ENCODE data around the gene ARHGEF10L.

ARHGEF10L gene

GRCh38 chr1:17538428-17539117 is 925 bp upstream of the ARHGEF10L start (continued):
- no peak for TF ChIP-seq HIC1 (tag by site-specific recombination; IDR thresholded peaks at IDR 0.05)
- no peak for TF ChIP-seq ZNF169 (tag by site-specific recombination; IDR thresholded peaks at IDR 0.05)
- TF ChIP-seq ZNF18 (tag by site-specific recombination; IDR thresholded peaks at IDR 0.05) = no peak
- no peak for TF ChIP-seq ZNF580 (tag by site-specific recombination; IDR thresholded peaks at IDR 0.05)
- no peak for TF ChIP-seq ZNF76 (tag by site-specific recombination; IDR thresholded peaks at IDR 0.05; ENCODE audit: borderline replicate concordance, low read depth)
- no peak for TF ChIP-seq ZNF426 (tag by site-specific recombination; IDR thresholded peaks at IDR 0.05)
- no peak for TF ChIP-seq ZBTB20 (tag by site-specific recombination; IDR thresholded peaks at IDR 0.05)
- TF ChIP-seq ZNF140 (tag by site-specific recombination; IDR thresholded peaks at IDR 0.05) = no peak
- no peak for TF ChIP-seq ZNF473 (tag by site-specific recombination; IDR thresholded peaks at IDR 0.05)
- TF ChIP-seq ZBTB10 (tag by site-specific recombination; IDR thresholded peaks at IDR 0.05) = no peak
- no peak for TF ChIP-seq ZNF423 (tag by site-specific recombination; IDR thresholded peaks at IDR 0.05)
- TF ChIP-seq ZNF155 (tag by site-specific recombination; IDR thresholded peaks at IDR 0.05) = no peak
- no peak for TF ChIP-seq ZNF266 (tag by site-specific recombination; IDR thresholded peaks at IDR 0.05; ENCODE audit: low read depth)
- no peak for TF ChIP-seq ZNF830 (tag by site-specific recombination; IDR thresholded peaks at IDR 0.05; ENCODE audit: low read depth)
- TF ChIP-seq BCL11A (tag by site-specific recombination; IDR thresholded peaks at IDR 0.05; ENCODE audit: low read depth) = no peak
- no peak for TF ChIP-seq ZNF202 (tag by site-specific recombination; IDR thresholded peaks at IDR 0.05; ENCODE audit: borderline replicate concordance)
- no peak for TF ChIP-seq ZNF514 (tag by site-specific recombination; IDR thresholded peaks at IDR 0.05)
- peak; percentile 72 for TF ChIP-seq ZNF335 (tag by site-specific recombination; conservative IDR thresholded peaks at IDR 0.05)
- TF ChIP-seq SALL2 (tag by site-specific recombination; IDR thresholded peaks at IDR 0.05; ENCODE audit: borderline replicate concordance) = no peak
- no peak for TF ChIP-seq ZNF114 (tag by site-specific recombination; IDR thresholded peaks at IDR 0.05)
- peak; percentile 58; the same call in 1 of the 2 replicates for TF ChIP-seq EGR2 (tag by site-specific recombination; IDR thresholded peaks at IDR 0.05; ENCODE audit: low read depth)
- no peak for TF ChIP-seq ZNF449 (tag by site-specific recombination; IDR thresholded peaks at IDR 0.05)
- no peak for TF ChIP-seq GLIS2 (tag by site-specific recombination; IDR thresholded peaks at IDR 0.05)
- TF ChIP-seq ZNF157 (tag by site-specific recombination; IDR thresholded peaks at IDR 0.05) = no peak
- no peak for TF ChIP-seq ZNF292 (tag by site-specific recombination; IDR thresholded peaks at IDR 0.05; ENCODE audit: borderline replicate concordance, low read depth)
- no peak for TF ChIP-seq ZBTB7A (tag by site-specific recombination; IDR thresholded peaks at IDR 0.05; ENCODE audit: low read depth)
- no peak for TF ChIP-seq BCL11B (tag by site-specific recombination; IDR thresholded peaks at IDR 0.05; ENCODE audit: low read depth)
- no peak for TF ChIP-seq ZBTB49 (tag by site-specific recombination; IDR thresholded peaks at IDR 0.05; ENCODE audit: low read depth)
- TF ChIP-seq ZSCAN30 (tag by site-specific recombination; IDR thresholded peaks at IDR 0.05) = peak; percentile 38; the same call in 1 of the 2 replicates
- TF ChIP-seq ZNF621 (tag by site-specific recombination; IDR thresholded peaks at IDR 0.05) = no peak
